Effector memory CD4-positive, alpha-beta T cell (primary cell): Measurements from ENCODE around the gene AGTRAP.

Experiments
- DNase-seq, 3 donors: peaks; one replicate each; pipeline ENCODE4 v3.0.0-alpha.2; 2020
- H3K27ac ChIP-seq: 2 replicates; pipeline ENCODE4 v1.7.0; 2013; ENCODE audit warnings: mild to moderate bottlenecking, low read length, moderate library complexity; ENCODE audit not compliant: insufficient read depth, poor library complexity, severe bottlenecking
- H3K27me3 ChIP-seq: replicated peaks from 2 replicates; pipeline ENCODE4 v1.7.0; 2013; ENCODE audit warnings: mild to moderate bottlenecking, low read length; ENCODE audit not compliant: insufficient read depth, control insufficient read depth, poor library complexity, severe bottlenecking
- H3K36me3 ChIP-seq: 2 replicates; pipeline ENCODE4 v1.7.0; 2013; ENCODE audit warnings: mild to moderate bottlenecking, low read length, moderate library complexity; ENCODE audit not compliant: control insufficient read depth, insufficient read depth
- H3K4me1 ChIP-seq: 2 replicates; pipeline ENCODE4 v1.7.0; 2013; ENCODE audit warnings: low read length, mild to moderate bottlenecking; ENCODE audit not compliant: control insufficient read depth, insufficient read depth, poor library complexity, severe bottlenecking
- H3K4me3 ChIP-seq: 2 replicates; pipeline ENCODE4 v1.7.0; 2013; ENCODE audit warnings: low read length, low read depth, mild to moderate bottlenecking; ENCODE audit not compliant: insufficient read depth, poor library complexity, severe bottlenecking
- H3K9me3 ChIP-seq: 2 replicates; pipeline ENCODE4 v1.7.0; 2013; ENCODE audit warnings: mild to moderate bottlenecking, low read length, moderate library complexity; ENCODE audit not compliant: control insufficient read depth

Gene AGTRAP

GRCh38 chr1:11720525-11720924 is 15.4 kb upstream of the AGTRAP start:
- H3K9me3 ChIP-seq: no peaks in the 10 kb centered on the region
- no peaks in the 10 kb centered on the region for H3K27me3 ChIP-seq
- H3K4me1 ChIP-seq: peaks cover 3% of the 10 kb centered on the region
- DNase-seq: no peak
- no peak overlapping the region for H3K27ac ChIP-seq
- no peaks in the 10 kb centered on the region for H3K36me3 ChIP-seq
- H3K4me3 ChIP-seq: no peak overlapping the region

GRCh38 chr1:11721311-11721710 is 14.6 kb upstream of the AGTRAP start:
- Histone ChIP-seq H3K4me3 (no peak overlapping the region), H3K4me1 (peaks cover 3% of the 10 kb centered on the region), H3K27ac (no peak overlapping the region), H3K27me3 (no peaks in the 10 kb centered on the region), H3K36me3 (no peaks in the 10 kb centered on the region), H3K9me3 (no peaks in the 10 kb centered on the region)
- no peak for DNase-seq

GRCh38 chr1:11722538-11722937 is 13.4 kb upstream of the AGTRAP start:
- peaks cover 3% of the 10 kb centered on the region for H3K4me1 ChIP-seq

GRCh38 chr1:11725616-11726015 is 10.3 kb upstream of the AGTRAP start:
- Histone ChIP-seq H3K36me3 (no peaks in the 10 kb centered on the region), H3K4me1 (peaks cover 17% of the 10 kb centered on the region), H3K4me3 (no peak overlapping the region), H3K27me3 (no peaks in the 10 kb centered on the region), H3K27ac (no peak overlapping the region), H3K9me3 (no peaks in the 10 kb centered on the region)
- no peak for DNase-seq

More at GRCh38 chr1:11722538-11722937, 13.4 kb upstream of the AGTRAP start:
- H3K36me3 ChIP-seq: no peaks in the 10 kb centered on the region
- no peak overlapping the region for H3K27ac ChIP-seq
- DNase-seq: no peak
- no peak overlapping the region for H3K4me3 ChIP-seq
- H3K9me3 ChIP-seq: no peaks in the 10 kb centered on the region
- H3K27me3 ChIP-seq: no peaks in the 10 kb centered on the region

GRCh38 chr1:11727119-11727518 is 8.8 kb upstream of the AGTRAP start:
- Histone ChIP-seq H3K4me1 (peaks cover 21% of the 10 kb centered on the region), H3K4me3 (no peak overlapping the region), H3K9me3 (no peaks in the 10 kb centered on the region), H3K27me3 (no peaks in the 10 kb centered on the region), H3K36me3 (no peaks in the 10 kb centered on the region), H3K27ac (no peak overlapping the region)
- no peak for DNase-seq

GRCh38 chr1:11728126-11728806 is 7.7 kb upstream of the AGTRAP start:
- no peaks in the 10 kb centered on the region for H3K9me3 ChIP-seq
- H3K27ac ChIP-seq: no peak overlapping the region
- no peaks in the 10 kb centered on the region for H3K27me3 ChIP-seq
- no peaks in the 10 kb centered on the region for H3K36me3 ChIP-seq
- DNase-seq: no peak
- H3K4me3 ChIP-seq: no peak overlapping the region
- peaks cover 21% of the 10 kb centered on the region for H3K4me1 ChIP-seq

- peaks cover 21% of the 10 kb centered on the region for H3K4me1 ChIP-seq
- no peaks in the 10 kb centered on the region for H3K27me3 ChIP-seq
- DNase-seq: no peak
- no peaks in the 10 kb centered on the region for H3K9me3 ChIP-seq
- no peak overlapping the region for H3K27ac ChIP-seq
- no peaks in the 10 kb centered on the region for H3K36me3 ChIP-seq
- H3K4me3 ChIP-seq: no peak overlapping the region
Measured at GRCh38 chr1:11729155-11729497, 6.8 kb upstream of the AGTRAP start.

- no peak for DNase-seq
- Histone ChIP-seq H3K27ac (no peak overlapping the region), H3K4me3 (no peak overlapping the region)
Measured at GRCh38 chr1:11729498-11730428, 6.2 kb upstream of the AGTRAP start.

GRCh38 chr1:11730429-11730891 is 5.5 kb upstream of the AGTRAP start:
- Histone ChIP-seq H3K27ac (peak overlapping the region; percentile 42), H3K9me3 (no peaks in the 10 kb centered on the region), H3K4me3 (no peak overlapping the region), H3K4me1 (peaks cover 21% of the 10 kb centered on the region), H3K27me3 (no peaks in the 10 kb centered on the region), H3K36me3 (no peaks in the 10 kb centered on the region)
- peak in 2 of 3 donors; percentile 9 to 33 for DNase-seq

More at GRCh38 chr1:11729498-11730428, 6.2 kb upstream of the AGTRAP start:
- Histone ChIP-seq H3K27me3 (no peaks in the 10 kb centered on the region), H3K4me1 (peaks cover 21% of the 10 kb centered on the region), H3K9me3 (no peaks in the 10 kb centered on the region), H3K36me3 (no peaks in the 10 kb centered on the region)

GRCh38 chr1:11731691-11732283 is 4.1 kb upstream of the AGTRAP start:
- no peak overlapping the region for H3K27ac ChIP-seq
- no peak for DNase-seq

More at GRCh38 chr1:11731691-11732283, 4.1 kb upstream of the AGTRAP start:
- Histone ChIP-seq H3K27me3 (no peaks in the 10 kb centered on the region), H3K9me3 (no peaks in the 10 kb centered on the region), H3K4me3 (peak overlapping the region; percentile 16), H3K4me1 (peaks cover 30% of the 10 kb centered on the region), H3K36me3 (no peaks in the 10 kb centered on the region)
